HG02981 (cell line): ENCODE measurements around the gene ENPP7.

Source experiments
- ATAC-seq: cut with Tn5 transposase; IDR thresholded peaks from one replicate; pipeline ENCODE4 v1.9.1; 2021; ENCODE audit warnings: mild to moderate bottlenecking, moderate library complexity; ENCODE audit not compliant: unreplicated experiment

Gene ENPP7

DNA sequence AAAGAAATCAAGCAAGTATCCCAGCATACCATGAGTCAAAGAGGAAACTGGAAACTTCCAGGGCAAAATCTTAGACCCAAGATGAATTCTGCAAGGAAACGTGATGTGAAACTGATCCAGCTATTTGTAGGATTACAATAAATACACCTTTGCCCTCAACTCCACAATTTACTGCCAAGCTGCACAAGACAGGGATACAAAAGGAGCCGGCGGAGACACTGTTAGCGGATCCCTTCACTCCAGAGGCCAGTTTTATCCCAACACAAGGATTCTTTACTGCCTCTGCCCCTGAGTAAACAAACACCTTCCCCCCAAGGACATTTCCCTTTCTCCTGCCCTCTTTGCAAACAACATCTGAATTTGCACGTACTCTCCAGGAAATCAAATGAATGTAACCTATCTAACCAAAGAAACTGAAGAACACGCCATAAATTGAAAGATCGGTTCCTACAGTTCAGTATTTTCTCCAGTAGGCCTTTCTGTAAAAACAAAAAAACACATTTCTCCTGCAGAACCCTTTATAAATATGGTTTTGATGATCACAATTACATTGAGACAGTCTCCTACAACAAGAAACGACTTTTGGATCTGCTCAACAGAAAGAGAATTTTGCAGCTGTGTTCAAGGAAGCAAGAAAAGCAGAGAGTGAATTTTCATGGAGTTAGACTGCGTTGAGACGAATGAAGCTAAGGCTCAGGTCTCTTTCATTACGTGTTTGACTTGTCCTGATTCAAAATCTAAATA lies 45.8 kb downstream of the ENPP7 start:
- no peak for ATAC-seq

DNA sequence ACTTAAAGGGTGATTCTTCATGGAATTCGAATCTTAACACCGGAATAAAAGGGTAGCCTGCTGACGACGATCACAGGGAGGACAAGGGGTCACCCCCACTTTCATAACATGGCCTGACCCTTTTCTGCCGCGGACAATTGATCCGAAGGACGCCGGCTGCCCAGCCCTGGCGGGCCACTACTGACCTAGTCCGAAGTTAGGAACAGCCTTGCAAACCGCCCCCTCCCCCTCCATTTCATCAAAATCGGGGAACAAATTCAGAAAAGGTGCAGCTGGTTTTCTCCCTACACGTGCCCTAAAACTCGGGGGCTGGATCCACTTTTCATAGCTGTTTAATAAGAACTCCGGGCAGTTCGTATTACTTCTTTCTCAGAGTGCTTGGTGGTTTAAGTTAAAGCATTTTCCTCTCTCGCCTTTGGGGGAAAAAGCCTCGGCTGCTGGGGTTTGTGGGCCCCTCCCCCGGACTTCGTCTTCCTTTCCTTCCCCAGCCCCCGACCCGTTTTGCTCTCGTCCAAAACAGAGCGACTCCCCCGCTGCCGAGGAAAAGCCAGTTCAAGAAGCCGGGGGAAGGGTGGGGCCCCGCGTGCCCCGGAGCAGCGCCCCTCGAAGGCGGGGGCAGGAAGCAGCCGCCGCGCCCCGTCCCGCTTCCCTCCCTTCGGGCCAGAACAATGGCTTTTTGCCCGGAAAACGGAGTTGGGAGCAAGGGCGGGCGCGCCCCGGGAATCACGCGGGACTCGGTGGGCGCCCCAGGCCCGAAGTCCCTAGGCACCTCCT lies 46.6 kb downstream of the ENPP7 start:
- ATAC-seq = no peak

DNA sequence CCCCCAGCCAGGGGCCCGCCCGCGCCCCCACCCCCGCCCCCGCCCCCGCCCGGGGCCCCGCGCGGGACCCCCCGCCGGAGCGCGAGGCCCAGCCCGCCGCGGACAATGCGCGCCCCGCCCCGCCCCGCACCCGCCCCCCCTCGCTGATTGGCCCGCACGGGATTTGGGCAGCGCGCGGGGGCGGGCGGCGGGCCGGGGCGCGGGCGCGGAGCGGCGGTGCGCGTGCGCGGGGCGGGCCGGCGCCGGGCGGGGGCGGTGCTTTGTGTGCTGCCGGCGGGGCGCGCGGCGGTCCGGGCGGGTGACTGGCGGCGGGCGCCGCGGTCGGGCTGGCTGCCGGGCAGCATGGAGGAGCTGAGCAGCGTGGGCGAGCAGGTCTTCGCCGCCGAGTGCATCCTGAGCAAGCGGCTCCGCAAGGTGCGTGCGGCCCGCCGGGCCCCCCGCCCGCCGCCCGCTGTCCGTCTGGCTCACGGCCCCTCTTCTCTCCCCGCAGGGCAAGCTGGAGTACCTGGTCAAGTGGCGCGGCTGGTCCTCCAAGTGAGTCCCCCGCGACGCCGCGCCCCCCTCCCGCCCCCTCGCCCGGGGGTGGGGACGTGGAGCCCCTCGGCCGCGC lies 47.3 kb downstream of the ENPP7 start, which contains the start of gene CBX2:
Gene CBX2 (plus strand): TSS at position 255 of the 610 bp plus-strand sequence. CDS start 88 bp downstream, at position 343.
- ATAC-seq = no peak

DNA sequence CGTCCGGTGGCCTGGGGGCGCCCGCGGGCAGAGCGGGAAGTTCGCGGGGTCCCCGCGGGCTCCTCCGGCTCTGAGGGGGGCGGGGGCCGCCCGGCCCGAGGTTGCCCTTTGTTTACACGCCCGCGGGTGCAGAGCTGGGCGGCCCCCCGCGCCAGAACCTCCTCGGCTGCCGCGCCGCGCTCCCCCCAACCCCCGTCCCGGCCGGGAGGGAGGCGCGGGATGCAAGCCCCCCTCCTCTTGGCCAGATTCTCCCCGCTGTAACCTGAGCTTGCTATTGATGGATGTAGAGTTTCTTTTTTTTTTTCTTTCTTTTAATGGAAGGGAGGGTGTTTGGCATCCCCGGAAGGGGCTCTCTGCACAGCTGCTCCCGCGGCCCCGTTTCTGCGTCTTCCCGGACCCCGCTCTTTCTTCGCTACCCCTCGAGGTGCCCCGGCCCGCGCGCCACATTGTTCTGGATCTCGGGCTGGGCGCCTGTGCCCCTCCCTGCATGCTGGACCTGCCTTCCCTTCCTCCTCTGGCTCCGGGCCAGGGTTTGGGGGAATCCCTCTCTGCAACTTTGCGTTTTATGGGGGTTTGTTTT lies 47.9 kb downstream of the ENPP7 start:
- ATAC-seq = no peak

DNA sequence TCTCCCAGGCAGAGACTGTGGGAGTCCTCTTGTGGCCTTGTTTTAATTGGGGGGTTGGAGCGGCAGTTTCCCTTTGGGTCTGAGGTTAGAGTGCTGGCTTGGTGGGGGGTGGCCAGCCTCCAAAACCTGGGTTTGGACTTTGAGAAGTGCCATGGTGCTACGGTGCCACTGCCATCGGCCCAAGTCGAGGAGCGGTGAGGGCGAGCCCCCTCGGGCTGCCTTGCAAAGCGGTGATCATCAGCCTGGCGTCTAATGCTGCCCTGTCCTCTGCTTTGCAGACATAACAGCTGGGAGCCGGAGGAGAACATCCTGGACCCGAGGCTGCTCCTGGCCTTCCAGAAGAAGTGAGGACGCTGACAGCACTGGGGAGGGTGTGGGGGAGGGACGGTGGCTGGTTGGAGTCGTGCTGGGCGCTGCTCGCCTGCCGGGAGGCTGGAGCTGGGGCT lies 48.4 kb downstream of the ENPP7 start:
- ATAC-seq = no peak

DNA sequence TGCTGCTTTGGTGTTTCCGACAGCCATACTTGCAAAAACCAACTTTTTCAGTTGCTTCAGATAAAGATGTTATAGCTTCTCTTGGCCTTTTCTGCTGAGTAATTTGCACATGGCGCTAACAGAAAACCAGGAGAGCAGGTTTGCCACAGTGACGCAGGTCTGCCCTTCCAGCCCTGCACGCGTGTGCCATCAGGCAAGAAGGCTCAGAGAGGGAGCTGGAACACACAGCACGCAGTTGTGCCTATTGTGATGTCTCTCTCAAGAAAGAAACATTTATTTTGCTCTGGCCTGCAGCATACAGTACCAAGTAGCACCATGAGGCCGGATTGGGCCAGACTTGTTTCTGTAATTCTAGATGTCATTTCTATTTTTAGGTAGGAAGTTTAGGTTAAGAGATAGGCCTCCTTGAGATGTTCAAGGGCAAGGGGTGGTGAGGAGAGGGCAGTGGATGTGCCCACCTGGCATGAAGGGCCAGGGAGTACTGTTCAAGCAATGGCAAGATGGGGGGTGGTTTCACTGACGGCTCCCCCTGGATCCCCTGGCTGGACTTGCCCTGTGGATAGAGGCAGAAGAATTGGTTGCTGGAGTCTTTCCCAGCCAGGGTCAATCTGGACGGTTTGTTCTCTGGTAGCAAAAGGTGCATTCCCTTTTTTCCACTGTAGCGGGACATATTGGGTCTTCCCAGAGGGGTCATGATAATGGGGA lies 49.1 kb downstream of the ENPP7 start:
- no peak for ATAC-seq

DNA sequence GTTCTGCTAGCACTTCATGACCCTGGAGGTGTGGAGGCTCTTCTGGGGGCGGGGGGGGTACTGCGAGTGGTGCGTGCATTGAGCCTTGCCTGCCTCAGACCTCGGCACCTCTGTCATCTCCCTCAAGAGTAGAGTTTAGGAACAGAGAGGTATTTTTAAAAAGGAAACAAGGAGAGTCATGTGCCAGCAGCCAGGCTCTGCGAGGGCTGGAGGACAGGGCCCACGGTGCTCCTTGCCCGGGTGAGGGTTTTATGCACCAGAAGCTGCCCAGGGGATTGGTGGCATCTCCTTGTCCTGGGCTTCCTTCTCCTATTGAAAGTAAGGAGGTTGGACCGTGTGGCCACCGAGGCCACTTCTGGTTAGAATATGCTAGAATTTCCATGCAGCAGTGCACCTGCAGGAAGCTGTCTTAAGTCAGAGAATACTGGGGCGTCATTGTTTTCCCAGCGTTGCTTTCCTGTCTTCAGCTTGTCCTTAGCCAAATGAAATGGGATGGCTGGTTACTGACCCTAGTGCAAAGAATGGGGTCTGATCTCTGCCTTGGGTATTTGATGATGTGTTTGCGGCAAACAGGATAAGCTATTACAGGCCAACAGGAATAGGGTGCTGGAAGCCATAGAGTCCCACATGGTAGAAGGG lies 50.4 kb downstream of the ENPP7 start:
- ATAC-seq = no peak

DNA sequence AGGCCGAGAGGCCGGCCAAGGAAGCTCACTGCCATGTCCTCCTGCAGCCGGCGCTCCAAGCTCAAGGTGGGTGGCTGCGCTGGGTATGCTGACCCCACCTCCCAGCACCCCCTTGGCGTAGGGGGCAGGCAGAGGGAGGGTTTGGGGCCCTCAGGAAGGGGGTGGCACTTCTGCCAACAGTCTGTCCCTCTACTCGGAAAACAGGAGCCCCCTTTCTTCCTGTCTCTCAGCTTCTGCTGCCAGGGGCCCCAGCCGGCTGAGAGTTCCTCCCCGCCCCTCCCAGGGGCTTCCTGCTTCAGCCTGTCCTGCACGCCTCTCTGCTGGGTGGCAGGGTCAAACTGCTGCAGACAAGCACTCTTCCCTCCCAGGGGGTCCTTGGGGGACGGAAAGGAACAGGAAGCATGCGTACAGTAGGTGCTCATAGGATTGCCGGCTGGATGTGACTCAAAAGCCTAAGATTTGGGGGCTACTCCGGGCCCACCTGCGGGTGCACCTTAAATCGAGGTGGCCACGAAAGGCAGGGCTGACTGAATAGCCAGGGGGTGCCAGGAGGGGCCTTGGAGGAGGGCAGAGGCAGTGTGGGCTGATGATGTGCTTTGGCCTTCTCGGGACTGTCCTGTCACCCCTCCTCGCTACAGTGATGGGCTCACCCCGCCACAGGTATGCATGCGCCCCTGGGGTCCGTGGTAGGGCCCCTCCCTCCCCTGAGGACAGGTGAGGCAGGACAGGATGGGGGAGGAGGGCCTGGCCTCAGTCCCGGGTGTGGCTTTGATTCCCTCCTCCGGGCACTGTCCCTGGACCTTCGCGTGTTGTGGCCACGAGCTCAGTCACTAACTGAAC lies 51.2 kb downstream of the ENPP7 start:
- ATAC-seq = no peak

DNA sequence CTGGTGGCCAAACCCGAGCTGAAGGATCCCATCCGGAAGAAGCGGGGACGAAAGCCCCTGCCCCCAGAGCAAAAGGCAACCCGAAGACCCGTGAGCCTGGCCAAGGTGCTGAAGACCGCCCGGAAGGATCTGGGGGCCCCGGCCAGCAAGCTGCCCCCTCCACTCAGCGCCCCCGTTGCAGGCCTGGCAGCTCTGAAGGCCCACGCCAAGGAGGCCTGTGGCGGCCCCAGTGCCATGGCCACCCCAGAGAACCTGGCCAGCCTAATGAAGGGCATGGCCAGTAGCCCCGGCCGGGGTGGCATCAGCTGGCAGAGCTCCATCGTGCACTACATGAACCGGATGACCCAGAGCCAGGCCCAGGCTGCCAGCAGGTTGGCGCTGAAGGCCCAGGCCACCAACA lies 53.1 kb downstream of the ENPP7 start:
- no peak for ATAC-seq

DNA sequence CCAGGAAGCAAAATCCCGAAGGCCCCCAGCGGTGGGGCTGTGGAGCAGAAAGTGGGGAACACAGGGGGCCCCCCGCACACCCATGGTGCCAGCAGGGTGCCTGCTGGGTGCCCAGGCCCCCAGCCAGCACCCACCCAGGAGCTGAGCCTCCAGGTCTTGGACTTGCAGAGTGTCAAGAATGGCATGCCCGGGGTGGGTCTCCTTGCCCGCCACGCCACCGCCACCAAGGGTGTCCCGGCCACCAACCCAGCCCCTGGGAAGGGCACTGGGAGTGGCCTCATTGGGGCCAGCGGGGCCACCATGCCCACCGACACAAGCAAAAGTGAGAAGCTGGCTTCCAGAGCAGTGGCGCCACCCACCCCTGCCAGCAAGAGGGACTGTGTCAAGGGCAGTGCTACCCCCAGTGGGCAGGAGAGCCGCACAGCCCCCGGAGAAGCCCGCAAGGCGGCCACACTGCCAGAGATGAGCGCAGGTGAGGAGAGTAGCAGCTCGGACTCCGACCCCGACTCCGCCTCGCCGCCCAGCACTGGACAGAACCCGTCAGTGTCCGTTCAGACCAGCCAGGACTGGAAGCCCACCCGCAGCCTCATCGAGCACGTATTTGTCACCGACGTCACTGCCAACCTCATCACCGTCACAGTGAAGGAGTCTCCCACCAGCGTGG lies 53.7 kb downstream of the ENPP7 start:
- ATAC-seq = no peak

DNA sequence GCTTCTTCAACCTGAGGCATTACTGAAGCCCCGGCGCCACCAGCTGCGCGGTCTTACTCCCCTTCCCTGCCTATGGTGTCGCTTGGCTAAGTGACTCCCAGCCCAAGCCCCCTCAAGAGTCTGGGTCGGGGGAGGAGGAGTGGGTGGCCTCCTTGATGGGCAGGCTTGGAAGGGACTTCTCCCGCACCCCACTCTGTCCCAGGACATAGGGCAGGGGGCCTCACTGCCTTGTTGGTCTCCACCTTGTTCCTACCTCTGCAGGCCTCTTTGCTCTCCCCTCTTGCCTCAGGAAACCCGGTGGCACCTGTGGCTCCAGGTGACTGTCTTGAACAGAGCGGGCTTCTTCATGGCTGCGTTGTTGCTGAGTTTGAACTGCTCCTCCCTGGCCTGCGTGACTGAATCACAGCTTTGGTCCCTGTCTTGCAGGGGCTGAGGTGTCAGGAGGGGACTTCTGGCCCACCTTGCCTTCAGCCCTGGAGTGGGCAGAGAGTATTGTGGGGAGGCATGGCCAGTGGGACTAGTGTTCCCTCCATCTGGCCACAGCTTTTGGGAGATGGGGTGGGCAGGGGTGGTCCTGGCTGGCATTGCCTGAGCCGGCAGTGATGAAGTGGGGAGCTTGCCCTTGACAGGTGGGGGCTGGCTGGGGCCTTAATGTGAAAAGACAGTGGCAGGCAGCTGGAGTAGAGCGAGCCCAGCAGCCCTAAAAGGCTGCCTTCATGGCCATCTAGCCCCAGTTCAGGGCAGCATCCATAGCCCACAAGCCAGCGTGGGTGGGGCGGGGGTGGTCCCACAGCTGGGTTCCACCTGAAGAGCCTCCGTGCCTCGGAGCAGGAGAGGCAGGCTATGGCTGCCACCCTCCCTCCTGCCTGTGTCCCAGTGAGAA lies 54.5 kb downstream of the ENPP7 start:
- ATAC-seq = no peak

DNA sequence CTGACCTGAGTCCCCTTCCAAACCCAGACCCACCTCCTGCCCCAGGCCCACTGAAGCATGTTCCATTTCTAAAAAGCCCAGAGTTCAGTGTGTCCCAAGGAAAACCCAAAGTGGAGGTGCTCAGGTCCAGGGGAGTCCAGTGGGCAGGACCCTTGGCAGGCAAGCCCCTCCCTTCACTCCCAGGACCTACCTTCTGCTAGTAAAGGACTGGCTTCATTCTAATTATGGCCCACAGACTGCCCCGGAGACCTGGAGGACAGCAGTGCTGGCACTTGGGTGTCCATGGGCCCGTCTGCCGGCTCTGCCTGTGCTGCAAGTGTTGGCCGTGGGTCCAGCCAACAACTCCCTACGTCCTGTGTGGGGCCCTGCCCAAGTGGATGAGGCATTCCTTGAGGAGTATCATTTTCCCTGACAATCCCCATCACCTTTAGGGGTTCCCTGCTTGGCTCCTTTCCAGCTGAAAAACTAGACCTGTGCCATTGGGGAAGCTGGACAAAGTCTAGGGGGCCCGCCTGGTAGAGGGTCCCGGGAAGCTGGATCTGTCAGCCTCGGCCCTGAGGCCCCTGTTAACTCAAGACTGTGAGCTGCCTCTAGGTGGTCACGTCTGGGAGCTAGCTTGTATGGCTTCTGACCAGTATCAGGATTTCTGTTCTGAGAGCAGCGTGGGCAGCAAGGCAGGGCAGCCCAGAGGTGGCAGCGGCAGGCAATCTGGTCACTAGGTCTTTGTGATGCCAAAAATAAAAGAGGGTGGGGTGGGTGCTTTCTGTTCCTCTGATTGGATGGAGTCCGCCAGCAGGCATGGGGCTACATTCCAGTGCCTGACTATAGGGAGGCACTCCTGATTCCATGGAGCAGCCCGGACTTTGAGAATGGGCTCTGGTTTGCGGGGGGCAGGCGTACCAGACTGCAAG lies 55.4 kb downstream of the ENPP7 start:
- ATAC-seq = no peak

DNA sequence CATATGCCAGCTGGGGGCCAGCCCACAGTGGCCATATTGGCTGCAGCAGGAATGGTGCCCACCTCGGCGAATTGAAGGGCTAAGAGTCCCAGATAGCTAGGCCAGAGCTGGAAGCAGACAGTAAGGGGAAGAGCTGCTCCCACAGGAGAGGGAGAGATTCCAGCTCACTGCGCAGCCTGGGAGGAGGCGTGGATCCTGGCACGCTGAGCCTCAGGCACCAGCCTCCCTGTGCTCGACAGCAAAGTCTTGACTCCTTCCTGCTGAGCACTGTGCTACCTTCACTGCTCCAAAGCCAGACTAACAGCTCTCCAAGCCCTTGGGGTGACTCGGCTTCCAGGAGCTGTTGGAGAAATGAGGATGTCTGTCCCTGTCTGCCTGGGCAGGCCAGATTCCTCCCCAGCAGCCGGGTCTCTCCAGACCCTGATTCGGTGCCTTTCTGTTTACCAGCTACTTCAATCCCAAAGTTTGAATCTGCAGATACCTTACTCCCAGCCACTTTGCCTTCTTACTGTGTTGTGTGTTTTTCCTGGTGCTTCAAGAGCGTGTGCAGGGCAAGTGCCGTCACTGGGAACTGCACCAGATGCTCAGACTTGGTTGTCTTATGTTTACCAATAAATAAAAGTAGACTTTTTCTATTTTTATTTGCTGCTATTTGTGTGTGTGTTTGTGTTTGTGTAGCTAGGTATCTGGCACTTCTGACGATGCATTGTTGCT lies 56.3 kb downstream of the ENPP7 start:
- no peak for ATAC-seq

DNA sequence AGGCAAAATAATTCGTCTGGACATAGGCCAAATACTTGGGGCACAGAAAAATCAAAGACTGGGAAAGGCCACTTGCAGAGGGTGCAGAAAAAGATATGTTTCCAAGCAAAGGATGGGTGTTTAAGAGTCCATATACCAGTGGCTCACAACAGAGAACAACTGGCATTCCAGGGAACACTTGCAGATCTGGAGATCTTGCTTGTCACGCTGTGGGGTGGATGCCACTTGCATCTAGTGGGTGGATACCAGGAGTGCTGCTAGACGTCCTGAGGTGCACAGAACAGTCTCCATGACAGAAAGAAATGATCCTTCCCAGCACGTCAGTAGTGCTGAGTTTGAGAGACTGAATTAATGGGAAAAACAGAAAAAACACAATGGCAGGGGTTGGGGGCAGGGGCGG lies 57.7 kb downstream of the ENPP7 start:
- ATAC-seq = no peak

DNA sequence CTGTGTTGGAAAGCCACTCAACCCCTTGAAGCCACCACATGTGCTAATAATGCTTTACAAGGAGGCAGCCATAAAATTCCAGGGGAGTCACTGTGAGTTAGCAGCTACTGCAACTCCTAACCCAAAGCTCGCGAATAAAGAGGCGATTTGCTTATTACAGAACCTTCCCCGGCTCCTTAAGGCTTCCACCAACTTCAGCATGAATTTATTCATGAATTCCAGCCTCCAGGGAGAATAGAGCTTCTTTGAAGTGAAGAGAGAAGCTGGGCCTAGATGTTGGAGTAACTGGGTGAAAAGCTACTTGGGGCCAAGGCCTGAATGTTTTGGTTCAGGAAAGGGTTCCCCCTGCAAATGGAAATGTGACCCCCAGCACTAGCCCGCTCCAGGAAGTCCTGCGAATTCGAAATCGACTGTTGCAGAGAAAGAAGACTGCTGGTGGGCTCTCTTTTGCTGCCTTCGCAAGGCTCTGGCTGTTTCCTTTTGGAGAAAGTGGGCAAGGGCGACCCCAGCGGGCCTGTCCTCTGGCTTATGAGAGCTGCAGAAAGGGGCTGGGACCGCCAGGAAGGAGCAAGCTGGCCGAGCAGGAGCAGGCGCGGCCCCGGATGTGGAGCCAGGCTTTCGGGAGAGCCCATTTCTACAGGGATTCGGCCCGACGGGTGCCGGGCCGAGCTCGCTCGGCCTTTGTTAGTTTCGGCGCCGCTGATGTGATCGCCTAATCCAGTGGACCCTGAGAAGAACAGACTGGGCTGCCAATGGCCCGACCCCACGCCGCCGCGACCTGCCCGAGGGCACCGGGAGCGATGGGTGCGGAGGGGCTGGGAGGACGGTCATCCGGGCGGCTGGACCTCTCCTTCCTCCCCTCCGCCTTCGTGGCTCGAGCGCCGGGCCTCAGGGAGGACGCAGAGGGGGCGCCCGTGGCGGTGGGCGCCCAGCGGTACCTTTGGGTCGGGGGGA lies 58.5 kb downstream of the ENPP7 start:
- ATAC-seq = no peak
